NT2/D1 (cell line): ENCODE data around the gene ERGIC3.

Experiments used
- SUZ12 ChIP-seq: IDR thresholded peaks from 2 replicates; pipeline ENCODE4 v1.6.1; 2011; ENCODE audit not compliant: insufficient read length, insufficient read depth; ENCODE audit errors: extremely low read depth
- YY1 ChIP-seq: IDR thresholded peaks from 2 replicates; pipeline ENCODE4 v1.6.1; 2011; ENCODE audit not compliant: insufficient read length, insufficient read depth
- ZNF274 ChIP-seq: IDR thresholded peaks from 2 replicates; pipeline ENCODE4 v1.6.1; 2011; ENCODE audit warnings: mild to moderate bottlenecking, low read depth, low read length

DNA sequence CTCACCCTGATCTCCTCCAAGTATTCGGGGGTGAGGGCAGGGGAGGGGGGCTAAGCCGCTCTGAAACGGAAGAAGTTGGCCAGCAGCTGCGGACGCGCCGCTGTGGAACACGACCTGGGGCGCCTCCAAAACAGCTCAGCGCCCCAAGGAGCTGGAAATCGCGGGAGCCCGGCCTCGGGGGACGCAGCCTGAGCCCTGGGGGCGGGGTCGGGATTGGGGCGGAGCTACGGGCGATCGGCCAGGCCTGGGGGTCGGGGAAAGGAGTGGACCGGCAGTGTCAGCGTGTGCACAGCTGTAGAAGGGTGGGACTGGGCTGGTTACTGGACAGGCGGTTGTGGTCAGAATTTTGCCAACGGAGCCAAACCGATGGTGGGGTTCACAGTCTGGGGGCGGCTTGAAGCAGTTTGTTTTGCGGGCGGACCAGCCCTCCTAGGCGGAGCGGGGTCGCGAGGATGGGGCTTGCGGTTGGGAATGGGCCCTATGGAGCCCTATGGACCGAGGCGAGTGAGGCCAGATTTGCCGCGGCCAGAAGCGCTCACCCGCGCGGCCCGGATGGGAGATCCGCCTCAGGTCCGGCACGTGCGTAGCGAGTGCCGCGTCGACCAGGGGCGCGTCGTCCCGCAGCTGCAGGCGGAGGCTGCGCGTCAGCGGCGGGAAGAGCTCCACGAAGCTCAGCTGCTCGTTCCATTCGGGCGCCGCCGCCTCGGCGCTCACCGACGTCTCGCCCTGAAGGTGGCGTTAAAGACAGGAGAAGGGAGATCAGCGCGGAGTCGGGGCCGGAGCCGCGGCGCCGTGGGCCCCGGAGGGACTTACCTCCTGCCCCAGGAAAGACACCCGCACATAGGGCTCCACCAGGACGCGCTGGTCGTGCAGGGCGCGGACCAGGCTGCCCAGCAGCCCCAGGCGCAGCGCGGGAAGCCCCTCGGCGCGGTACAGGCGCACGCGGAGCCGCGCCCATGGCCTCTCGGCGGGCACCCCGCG lies 59.4 kb downstream of the ERGIC3 start:
- no peak for TF ChIP-seq ZNF274
- TF ChIP-seq SUZ12, result no peak
- TF ChIP-seq YY1, result no peak
